ENCODE results near the gene GCNT2. TPM values are rescaled to one million over a fixed set of nuclear protein-coding genes. Genes with fewer than 3 reads are reported as not detected.
"Not testable (repeated sequence)": the region's sequence is repeated elsewhere in the genome, so short reads cannot be mapped to it uniquely, and the experiment has no call there.

Gene GCNT2
- total RNA-seq, 1 donor from 2014 or later = 13.2 TPM

- no peak for TF ChIP-seq CTCF (IDR thresholded peaks at IDR 0.05; ENCODE audit: partially characterized antibody, unreplicated experiment)
- no peak overlapping the region for H3K27ac Mint-ChIP-seq (ENCODE audit: unreplicated experiment)
- no peaks in the 10 kb centered on the region for H3K27me3 Mint-ChIP-seq (ENCODE audit: unreplicated experiment)
- DNase-seq = peak; percentile 53
- H3K4me1 Mint-ChIP-seq (ENCODE audit: low read depth, unreplicated experiment) = no peaks in the 10 kb centered on the region
- H3K4me3 Mint-ChIP-seq (ENCODE audit: unreplicated experiment) = peak overlapping the region; percentile 88
- no peaks in the 10 kb centered on the region for H3K36me3 Mint-ChIP-seq (ENCODE audit: unreplicated experiment)
- H3K9me3 Mint-ChIP-seq (ENCODE audit: unreplicated experiment) = peaks cover 2% of the 10 kb centered on the region
Measured at GRCh38 chr6:10487668-10488327, 33.4 kb upstream of the GCNT2 start.

GRCh38 chr6:10491463-10491862, 29.7 kb upstream of the GCNT2 start:
- no peak for TF ChIP-seq CTCF (IDR thresholded peaks at IDR 0.05; ENCODE audit: partially characterized antibody, unreplicated experiment)

GRCh38 chr6:10491905-10492304, 29.2 kb upstream of the GCNT2 start:
- not testable (repeated sequence) for H3K4me3 Mint-ChIP-seq (ENCODE audit: unreplicated experiment); H3K9me3 Mint-ChIP-seq (ENCODE audit: unreplicated experiment); DNase-seq; H3K27ac Mint-ChIP-seq (ENCODE audit: unreplicated experiment); H3K4me1 Mint-ChIP-seq (ENCODE audit: low read depth, unreplicated experiment); H3K36me3 Mint-ChIP-seq (ENCODE audit: unreplicated experiment); H3K27me3 Mint-ChIP-seq (ENCODE audit: unreplicated experiment)

More at GRCh38 chr6:10491463-10491862, 29.7 kb upstream of the GCNT2 start:
- H3K36me3 Mint-ChIP-seq (ENCODE audit: unreplicated experiment) = no peaks in the 10 kb centered on the region
- H3K9me3 Mint-ChIP-seq (ENCODE audit: unreplicated experiment) = peaks cover 1% of the 10 kb centered on the region
- H3K4me1 Mint-ChIP-seq (ENCODE audit: low read depth, unreplicated experiment) = no peaks in the 10 kb centered on the region
- no peak for DNase-seq
- H3K4me3 Mint-ChIP-seq (ENCODE audit: unreplicated experiment) = no peak overlapping the region
- H3K27me3 Mint-ChIP-seq (ENCODE audit: unreplicated experiment) = no peaks in the 10 kb centered on the region
- H3K27ac Mint-ChIP-seq (ENCODE audit: unreplicated experiment) = no peak overlapping the region

GRCh38 chr6:10495029-10495428, 26.1 kb upstream of the GCNT2 start:
- Mint-ChIP-seq H3K36me3 (ENCODE audit: unreplicated experiment) (no peaks in the 10 kb centered on the region), H3K27me3 (ENCODE audit: unreplicated experiment) (no peaks in the 10 kb centered on the region), H3K27ac (ENCODE audit: unreplicated experiment) (no peak overlapping the region), H3K9me3 (ENCODE audit: unreplicated experiment) (peaks cover 1% of the 10 kb centered on the region), H3K4me1 (ENCODE audit: low read depth, unreplicated experiment) (no peaks in the 10 kb centered on the region), H3K4me3 (ENCODE audit: unreplicated experiment) (no peak overlapping the region)
- no peak for TF ChIP-seq CTCF (IDR thresholded peaks at IDR 0.05; ENCODE audit: partially characterized antibody, unreplicated experiment)
- no peak for DNase-seq

GRCh38 chr6:10505529-10505928, 15.6 kb upstream of the GCNT2 start:
- DNase-seq = no peak
- no peaks in the 10 kb centered on the region for H3K4me1 Mint-ChIP-seq (ENCODE audit: low read depth, unreplicated experiment)
- H3K27ac Mint-ChIP-seq (ENCODE audit: unreplicated experiment) = no peak overlapping the region

More at GRCh38 chr6:10505529-10505928, 15.6 kb upstream of the GCNT2 start:
- no peaks in the 10 kb centered on the region for H3K9me3 Mint-ChIP-seq (ENCODE audit: unreplicated experiment)
- H3K4me3 Mint-ChIP-seq (ENCODE audit: unreplicated experiment) = no peak overlapping the region
- H3K36me3 Mint-ChIP-seq (ENCODE audit: unreplicated experiment) = no peaks in the 10 kb centered on the region
- no peak for TF ChIP-seq CTCF (IDR thresholded peaks at IDR 0.05; ENCODE audit: partially characterized antibody, unreplicated experiment)
- peaks cover 3% of the 10 kb centered on the region for H3K27me3 Mint-ChIP-seq (ENCODE audit: unreplicated experiment)

Data from glutamatergic neuron (in vitro differentiated cells).